AG04450 (cell line): ENCODE results near the gene KCNQ5. TPM values are rescaled to one million over a fixed set of nuclear protein-coding genes. Genes with fewer than 3 reads are reported as not detected.
"Not testable (repeated sequence)": the region's sequence is repeated elsewhere in the genome, so short reads cannot be mapped to it uniquely, and the experiment has no call there.

Source experiments
- CTCF ChIA-PET: fragments of 300-600, 350-600 bp; formaldehyde crosslinking; extraction: SDS; loops from one replicate; lab custom pipeline; 2022; ENCODE audit warnings: antibody characterized with exemption, inconsistent platforms; lab: Charles Lee
- POLR2A ChIA-PET: fragments of 350-600 bp; formaldehyde crosslinking; extraction: SDS; loops from one replicate; lab custom pipeline; 2021; ENCODE audit warnings: antibody characterized with exemption, inconsistent platforms; lab: Yijun Ruan, JAX
- DNase-seq: peaks from one replicate; pipeline ENCODE4 v3.0.0-alpha.2; 2011; ENCODE audit warnings: low read depth, low spot score
- H3K27ac ChIP-seq: one replicate; pipeline ENCODE4 v1.5.1; 2012; ENCODE audit warnings: low read depth, low read length, control low read depth
- H3K27me3 ChIP-seq: one replicate; pipeline ENCODE4 v1.6.0; 2012; ENCODE audit warnings: low read length; ENCODE audit not compliant: control insufficient read depth, insufficient read depth
- H3K4me3 ChIP-seq: 2 replicates; pipeline ENCODE4 v1.5.1; 2011; ENCODE audit warnings: mild to moderate bottlenecking, low read depth, low read length, control low read depth
- H3K9me3 ChIP-seq: 2 replicates; pipeline ENCODE4 v1.5.1; 2012; ENCODE audit warnings: low read length; ENCODE audit not compliant: control insufficient read depth, insufficient read depth
- CTCF ChIP-seq: IDR thresholded peaks from 2 replicates; pipeline ENCODE4 v1.5.1; 2011; ENCODE audit warnings: low read depth, low read length, control low read depth, inconsistent platforms
- polyA plus RNA-seq: library from polyadenylated mRNA; depleted of rRNA; stranded (reverse); fragments of >200 nt; gene quantifications from 2 replicates; pipeline ENCODE4 v1.2.3, GENCODE V29; 2011

KCNQ5 gene
- polyA plus RNA-seq, 1 experiment, result 0.52 TPM

DNA sequence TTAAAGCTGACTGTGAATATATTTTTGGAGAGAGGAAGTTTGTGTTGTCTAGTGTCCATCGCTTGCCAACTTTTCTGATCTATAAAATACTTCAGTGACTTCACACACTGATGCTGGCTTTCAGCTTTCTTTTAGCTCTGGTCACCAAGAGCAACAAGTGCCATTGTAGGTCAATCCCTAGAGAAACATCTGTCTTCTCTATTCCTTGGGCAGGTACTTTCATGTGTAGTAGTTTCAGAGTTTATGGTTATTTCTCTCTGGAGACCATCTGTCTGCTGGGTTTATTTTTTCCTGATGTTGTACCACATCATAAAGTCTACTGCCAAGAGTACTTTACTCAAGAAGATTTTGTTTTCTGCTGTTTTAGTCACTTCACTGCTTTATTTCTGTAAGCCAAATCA, 353.5 kb downstream of the KCNQ5 start:
- Histone ChIP-seq H3K27ac (no peak overlapping the region), H3K4me3 (no peak overlapping the region), H3K27me3 (no peaks in the 10 kb centered on the region), H3K9me3 (no peaks in the 10 kb centered on the region)
- CTCF ChIA-PET, result no interaction called here
- POLR2A ChIA-PET, result no interaction called here
- no peak for TF ChIP-seq CTCF
- DNase-seq, result no peak

DNA sequence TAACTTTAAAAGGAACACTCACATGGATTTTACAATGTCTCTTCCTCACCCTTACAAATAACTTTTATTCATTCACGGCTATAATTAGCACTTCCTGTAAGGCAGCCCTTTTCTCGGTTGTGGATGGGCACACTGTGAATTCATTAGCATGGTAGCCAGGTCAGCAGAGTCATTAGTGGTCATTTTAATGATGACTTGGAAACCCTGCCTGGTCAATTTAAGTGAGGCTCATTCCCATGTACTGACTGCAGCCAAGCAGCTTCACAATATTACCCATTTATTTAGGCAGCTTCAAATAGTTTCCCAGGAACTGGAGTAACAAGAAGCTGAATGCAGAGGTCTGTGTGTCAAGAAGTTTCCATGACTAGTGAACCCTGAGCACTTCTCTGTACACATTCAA, 354.6 kb downstream of the KCNQ5 start:
- ChIA-PET POLR2A (no interaction called here), CTCF (interaction anchor here (0.8 kb wide), 1 partner anchor 153 kb away, joined by 4 read pairs; no protein-coding TSS in a partner anchor)
- Histone ChIP-seq H3K9me3 (no peaks in the 10 kb centered on the region), H3K4me3 (no peak overlapping the region), H3K27me3 (no peaks in the 10 kb centered on the region), H3K27ac (no peak overlapping the region)
- TF ChIP-seq CTCF, result no peak
- no peak for DNase-seq

- H3K9me3 ChIP-seq, result no peaks in the 10 kb centered on the region
- ChIA-PET POLR2A (no interaction called here), CTCF (no interaction called here)
- H3K27me3 ChIP-seq, result no peaks in the 10 kb centered on the region
- no peak for DNase-seq
- no peak overlapping the region for H3K4me3 ChIP-seq
- H3K27ac ChIP-seq, result no peak overlapping the region
- TF ChIP-seq CTCF, result no peak
These were observed 355.2 kb downstream of the KCNQ5 start for GRCh38 chr6:72977114-72977513.

DNA sequence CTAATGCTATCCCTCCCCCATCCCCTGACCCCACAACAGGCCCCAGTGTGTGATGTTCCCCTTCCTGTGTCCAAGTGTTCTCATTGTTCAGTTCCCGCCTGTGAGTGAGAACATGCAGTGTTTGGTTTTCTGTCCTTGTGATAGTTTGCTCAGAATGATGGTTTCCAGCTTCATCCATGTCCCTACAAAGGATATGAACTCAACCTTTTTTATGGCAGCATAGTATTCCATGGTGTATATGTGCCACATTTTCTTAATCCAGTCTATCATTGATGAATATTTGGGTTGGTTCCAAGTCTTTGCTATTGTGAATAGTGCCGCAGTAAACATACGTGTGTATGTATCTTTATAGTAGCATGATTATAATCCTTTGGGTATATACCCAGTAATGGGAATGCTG, 356.9 kb downstream of the KCNQ5 start:
- DNase-seq, H3K27ac ChIP-seq, POLR2A ChIA-PET, CTCF ChIA-PET, H3K27me3 ChIP-seq, H3K4me3 ChIP-seq, H3K9me3 ChIP-seq: not testable (repeated sequence)

DNA sequence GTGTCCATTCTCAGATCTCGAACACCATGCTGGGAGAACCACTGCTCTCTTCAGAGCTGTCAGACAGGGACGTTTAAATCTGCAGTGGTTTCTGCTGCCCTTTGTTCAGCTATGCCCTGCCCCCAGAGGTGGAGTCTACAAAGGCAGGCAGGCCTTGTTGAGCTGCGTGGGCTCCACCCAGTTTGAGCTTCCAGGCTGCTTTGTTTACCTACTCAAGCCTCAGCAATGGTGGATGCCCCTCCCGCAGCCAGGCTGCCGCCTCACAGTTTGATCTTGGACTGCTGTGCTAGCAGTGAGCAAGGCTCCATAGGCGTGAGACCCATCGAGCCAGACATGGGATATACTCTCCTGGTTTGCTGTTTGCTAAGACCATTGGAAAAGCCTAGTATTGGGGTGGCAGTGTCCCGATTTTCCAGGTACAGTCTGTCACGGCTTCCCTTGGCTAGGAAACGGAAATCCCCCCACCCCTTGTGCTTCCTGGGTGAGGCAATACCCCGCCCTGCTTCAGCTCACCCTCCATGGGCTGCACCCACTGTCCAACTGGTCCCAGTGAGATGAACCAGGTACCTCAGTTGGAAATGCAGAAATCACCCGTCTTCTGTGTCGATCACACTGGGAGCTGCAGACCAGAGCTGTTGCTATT, 362.4 kb downstream of the KCNQ5 start:
- not testable (repeated sequence) for DNase-seq, H3K27ac ChIP-seq, H3K9me3 ChIP-seq, H3K4me3 ChIP-seq, H3K27me3 ChIP-seq
- ChIA-PET CTCF (interaction anchor here (1.0 kb wide), 1 partner anchor 368 kb away, joined by 3 read pairs; no protein-coding TSS in a partner anchor), POLR2A (interaction anchor here (0.6 kb wide), 1 partner anchor 12 kb away, joined by 3 read pairs; no protein-coding TSS in a partner anchor)

DNA sequence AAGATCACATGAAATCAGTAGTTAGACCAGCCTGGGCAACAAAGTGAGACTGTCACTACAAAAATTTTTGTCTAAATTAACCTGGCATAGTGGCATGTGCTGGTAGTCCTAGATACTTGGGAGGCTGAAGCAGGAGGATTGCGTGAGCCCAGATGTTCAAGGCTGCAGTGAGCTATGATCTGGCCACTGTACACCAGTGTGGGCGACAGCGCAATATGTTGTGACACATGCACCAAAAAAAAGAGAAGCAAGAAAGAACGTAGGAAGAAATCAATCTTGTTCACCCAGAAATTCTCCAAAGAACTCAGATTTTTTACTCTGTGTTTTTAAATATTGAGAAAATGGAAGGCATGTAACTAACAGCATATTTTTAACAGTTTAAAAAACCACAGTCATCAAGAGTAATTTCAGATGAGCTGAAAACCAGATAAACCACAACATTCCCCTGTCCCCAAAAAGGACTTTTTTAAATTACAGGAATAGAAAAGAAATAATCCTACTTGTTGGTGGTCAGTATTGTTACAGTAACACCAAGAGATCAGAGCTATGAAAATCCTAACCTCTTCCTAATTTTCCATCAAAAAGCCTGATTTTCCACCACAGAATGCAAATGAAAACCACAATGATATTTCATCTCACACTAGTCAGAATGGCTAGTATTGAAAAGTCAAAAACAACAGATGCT, 363.3 kb downstream of the KCNQ5 start:
- H3K4me3 ChIP-seq, result no peak overlapping the region
- ChIA-PET POLR2A (no interaction called here), CTCF (interaction anchor here (0.6 to 1.0 kb wide), 2 partner anchors 30 to 368 kb away, joined by 3 to 4 read pairs; no protein-coding TSS in a partner anchor)
- no peak for TF ChIP-seq CTCF
- no peaks in the 10 kb centered on the region for H3K27me3 ChIP-seq
- DNase-seq, result no peak
- H3K27ac ChIP-seq, result no peak overlapping the region
- peaks cover 7% of the 10 kb centered on the region; the same call in 1 of the 2 replicates for H3K9me3 ChIP-seq
